GM10248 (cell line): ENCODE results near the gene NGF.
"Not testable (repeated sequence)": the region's sequence is repeated elsewhere in the genome, so short reads cannot be mapped to it uniquely, and the experiment has no call there.

Experiments used
- CTCF ChIA-PET: fragments of 300-600 bp; sonication (Branson Sonifier 250); formaldehyde crosslinking; extraction: SDS; loops from one replicate; lab custom pipeline; 2021; ENCODE audit warnings: antibody characterized with exemption; lab: Yijun Ruan, JAX
- POLR2A ChIA-PET: fragments of 350-650 bp; sonication (Branson Sonifier 250); formaldehyde crosslinking; extraction: SDS; loops from one replicate; lab custom pipeline; 2020; ENCODE audit warnings: antibody characterized with exemption; lab: Yijun Ruan, JAX
- DNase-seq: peaks from one replicate; pipeline ENCODE4 v3.0.0; 2012; ENCODE audit errors: extremely low spot score
- CTCF ChIP-seq: IDR thresholded peaks from 2 replicates; pipeline ENCODE4 v1.5.1; 2012; ENCODE audit warnings: mild to moderate bottlenecking, low read depth; ENCODE audit errors: extremely low read depth, missing control alignments, control extremely low read depth

The NGF gene

GRCh38 chr1:115365738-115366137 lies 27.7 kb upstream of the NGF start:
- no peak for TF ChIP-seq CTCF
- ChIA-PET POLR2A (no interaction called here), CTCF (interaction anchor here (0.7 kb wide), 1 partner anchor 14 kb away, joined by 3 read pairs; no protein-coding TSS in a partner anchor)
- DNase-seq = no peak

- DNase-seq = no peak
- ChIA-PET CTCF (no interaction called here), POLR2A (no interaction called here)
- no peak for TF ChIP-seq CTCF
These were observed 26.7 kb upstream of the NGF start for GRCh38 chr1:115364780-115365155.

- TF ChIP-seq CTCF = no peak
- CTCF ChIA-PET = interaction anchor here (1.3 kb wide), 1 partner anchor 11 kb away, joined by 3 read pairs; no protein-coding TSS in a partner anchor
- POLR2A ChIA-PET = no interaction called here
- no peak for DNase-seq
These were observed 26.2 kb upstream of the NGF start for GRCh38 chr1:115364046-115364779.

- no peak for TF ChIP-seq CTCF
- ChIA-PET CTCF (interaction anchor here (1.2 to 1.3 kb wide), 2 partner anchors 10 to 11 kb away, joined by 3 read pairs; no protein-coding TSS in a partner anchor), POLR2A (no interaction called here)
- no peak for DNase-seq
These were observed 25.1 kb upstream of the NGF start for GRCh38 chr1:115363171-115363570.

GRCh38 chr1:115360505-115361129 lies 22.6 kb upstream of the NGF start:
- CTCF ChIA-PET, DNase-seq, POLR2A ChIA-PET: not testable (repeated sequence)

- CTCF ChIA-PET, POLR2A ChIA-PET, DNase-seq: not testable (repeated sequence)
These were observed 21.9 kb upstream of the NGF start for GRCh38 chr1:115359787-115360452.

GRCh38 chr1:115356356-115356755 lies 18.3 kb upstream of the NGF start:
- DNase-seq = no peak
- ChIA-PET POLR2A (no interaction called here), CTCF (interaction anchor here (1.8 kb wide), 1 partner anchor 11 kb away, joined by 6 read pairs; no protein-coding TSS in a partner anchor)
- no peak for TF ChIP-seq CTCF
